Spinal cord (tissue), 10 donors: ENCODE results near the gene TRMT11. TPM values are rescaled to one million over a fixed set of nuclear protein-coding genes. Genes with fewer than 3 reads are reported as not detected.

Source experiments
- DNase-seq, 6 donors: peaks; one replicate each; pipeline versions ENCODE4 v3.0.0 to v3.0.0-alpha.2; 2013 to 2015; ENCODE audit warnings: low spot score in 6 of 6, low read depth in 4 of 6
- H3K27ac ChIP-seq: one replicate; pipeline ENCODE4 v1.5.1; 2013; ENCODE audit warnings: low read depth, low read length, control low read depth
- H3K27me3 ChIP-seq: one replicate; pipeline ENCODE4 v1.6.1; 2013; ENCODE audit warnings: low read length; ENCODE audit not compliant: control insufficient read depth, insufficient read depth
- H3K36me3 ChIP-seq: one replicate; pipeline ENCODE4 v1.6.1; 2013; ENCODE audit warnings: low read length; ENCODE audit not compliant: control insufficient read depth, insufficient read depth
- H3K4me1 ChIP-seq: one replicate; pipeline ENCODE4 v1.6.1; 2013; ENCODE audit warnings: low read length; ENCODE audit not compliant: control insufficient read depth, insufficient read depth
- H3K4me3 ChIP-seq: one replicate; pipeline ENCODE4 v1.5.1; 2013; ENCODE audit warnings: low read depth, low read length, control low read depth
- H3K9me3 ChIP-seq: one replicate; pipeline ENCODE4 v1.6.1; 2013; ENCODE audit warnings: low read length; ENCODE audit not compliant: control insufficient read depth, insufficient read depth
- WGBS: methylation state at CpG from one replicate; pipeline ENCODE4 v1.1.5; 2013; ENCODE audit warnings: missing lambda C conversion rate; ENCODE audit not compliant: insufficient coverage; 5-methylcytosine and 5-hydroxymethylcytosine counted together
- polyA plus RNA-seq, 2 donors: library from polyadenylated mRNA; unstranded; fragments of 120-200 nt; gene quantifications; one replicate each; pipeline ENCODE4 v1.2.1, GENCODE V29; 2013; ENCODE audit not compliant: insufficient read length in 2 of 2
- total RNA-seq, 2 donors: library from RNA; depleted of rRNA in 1 of 2; stranded (reverse); fragments of 120-200 nt in 1 of 2; fragments of >200 nt in 1 of 2; gene quantifications; one replicate each; pipeline versions ENCODE4 v1.2.3 to v1.2.4, GENCODE V29; 2013 to 2014
- donor health status: healthy.

TRMT11 gene
- total and polyA plus RNA-seq, 4 donors: 20.4 to 33.8 (median 25.8) TPM

DNA sequence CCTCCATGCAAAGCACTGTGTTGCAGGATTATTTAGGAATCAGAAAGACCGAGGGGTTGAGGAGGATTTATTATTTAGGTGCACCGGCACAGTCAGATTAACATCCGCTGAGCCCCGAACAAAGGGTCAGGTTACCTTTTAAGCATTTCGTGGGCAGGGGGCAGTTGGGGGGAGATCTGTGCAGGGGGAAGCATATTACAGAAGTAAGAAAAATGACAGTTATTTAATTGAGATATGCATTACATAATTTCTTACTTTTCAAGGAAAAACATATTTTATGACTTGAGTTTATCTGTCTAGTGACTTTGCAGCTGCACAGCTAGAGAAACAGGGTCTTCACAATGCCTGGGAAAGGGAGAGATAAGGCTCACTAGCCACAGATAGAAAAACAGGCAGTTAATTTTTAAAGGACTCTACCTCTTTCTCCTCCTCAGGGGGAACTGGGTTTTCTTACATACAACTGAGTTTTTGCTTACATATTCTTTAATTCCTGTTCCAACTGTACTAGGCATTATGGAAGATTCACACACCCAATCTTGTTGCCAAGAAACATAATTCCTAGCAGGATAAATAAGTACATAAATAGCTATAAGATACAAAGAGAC is 31.5 kb upstream of the TRMT11 start:
- no peak for DNase-seq

DNA sequence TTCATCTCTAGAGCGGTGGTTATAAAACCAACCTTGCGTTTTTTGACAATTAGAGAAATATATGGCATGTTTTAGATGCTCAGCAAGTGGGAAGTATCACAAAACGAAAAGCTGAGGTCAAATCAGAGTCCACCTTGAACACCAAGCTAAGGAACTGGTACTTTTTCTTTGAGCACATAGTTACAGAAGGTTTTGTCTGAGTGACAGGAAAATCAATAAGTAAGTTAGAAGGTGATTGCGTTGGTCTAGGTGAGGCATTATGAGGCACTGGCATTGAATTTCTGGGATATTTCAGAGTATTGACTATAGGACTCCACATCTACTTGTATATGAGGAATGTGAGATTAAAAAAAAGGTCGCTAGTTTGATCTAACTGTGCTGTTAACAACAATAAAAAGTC is 30.4 kb upstream of the TRMT11 start:
- Histone ChIP-seq H3K4me1 (no peaks in the 10 kb centered on the region), H3K4me3 (peak overlapping the region; percentile 99), H3K9me3 (no peaks in the 10 kb centered on the region), H3K36me3 (no peaks in the 10 kb centered on the region), H3K27ac (no peak overlapping the region), H3K27me3 (no peaks in the 10 kb centered on the region)
- no peak for DNase-seq
- 77% methylated on average over 3 of the region's 5 CpGs for WGBS

More for the DNA sequence above, 31.5 kb upstream of the TRMT11 start:
- no peaks in the 10 kb centered on the region for H3K9me3 ChIP-seq
- no peak overlapping the region for H3K4me3 ChIP-seq
- H3K4me1 ChIP-seq: no peaks in the 10 kb centered on the region
- H3K36me3 ChIP-seq: no peaks in the 10 kb centered on the region
- no peak overlapping the region for H3K27ac ChIP-seq
- WGBS: 51% methylated on average over 4 of the region's 5 CpGs
- H3K27me3 ChIP-seq: no peaks in the 10 kb centered on the region

GRCh38 chr6:125956506-125957390 is 29.6 kb upstream of the TRMT11 start, which contains the start of gene HINT3:
Gene HINT3 (plus strand): TSS chr6:125956770. CDS start chr6:125956978, 208 bp downstream.
- peak within 1 kb of the TSS; percentile 97 for H3K27ac ChIP-seq
- no peaks in the 10 kb centered on the region for H3K9me3 ChIP-seq
- under 1% methylated on average over 82 of the region's 82 CpGs for WGBS
- no peaks in the 10 kb centered on the region for H3K36me3 ChIP-seq
- DNase-seq: peak; percentile 96 to 99 (median 98)
- no peaks in the 10 kb centered on the region for H3K4me1 ChIP-seq
- no peaks in the 10 kb centered on the region for H3K27me3 ChIP-seq
- peak within 1 kb of the TSS; percentile 99 for H3K4me3 ChIP-seq

GRCh38 chr6:125957391-125957693 is 29.0 kb upstream of the TRMT11 start:
- no peaks in the 10 kb centered on the region for H3K27me3 ChIP-seq
- no peaks in the 10 kb centered on the region for H3K4me1 ChIP-seq
- H3K9me3 ChIP-seq: no peaks in the 10 kb centered on the region
- WGBS: 0% methylated on average over 1 of the region's 3 CpGs
- no peaks in the 10 kb centered on the region for H3K36me3 ChIP-seq
- H3K27ac ChIP-seq: peak overlapping the region; percentile 97
- peak in 1 of 6 donors; percentile 8 for DNase-seq
- H3K4me3 ChIP-seq: peak overlapping the region; percentile 99

- H3K27ac ChIP-seq: no peak overlapping the region
- peak in 2 of 6 donors; percentile 20 to 61 for DNase-seq
- peak overlapping the region; percentile 99 for H3K4me3 ChIP-seq
- no peaks in the 10 kb centered on the region for H3K36me3 ChIP-seq
- WGBS: 72% methylated on average over 3 of the region's 4 CpGs
- no peaks in the 10 kb centered on the region for H3K9me3 ChIP-seq
- no peaks in the 10 kb centered on the region for H3K27me3 ChIP-seq
- H3K4me1 ChIP-seq: no peaks in the 10 kb centered on the region
Observed at GRCh38 chr6:125957845-125958244, 28.5 kb upstream of the TRMT11 start.

GRCh38 chr6:125959041-125959440 is 27.3 kb upstream of the TRMT11 start:
- DNase-seq: no peak
- Histone ChIP-seq H3K4me1 (no peaks in the 10 kb centered on the region), H3K27ac (no peak overlapping the region), H3K27me3 (no peaks in the 10 kb centered on the region), H3K36me3 (no peaks in the 10 kb centered on the region), H3K9me3 (no peaks in the 10 kb centered on the region), H3K4me3 (no peak overlapping the region)
- 100% methylated on average over 1 of the region's 4 CpGs for WGBS

DNA sequence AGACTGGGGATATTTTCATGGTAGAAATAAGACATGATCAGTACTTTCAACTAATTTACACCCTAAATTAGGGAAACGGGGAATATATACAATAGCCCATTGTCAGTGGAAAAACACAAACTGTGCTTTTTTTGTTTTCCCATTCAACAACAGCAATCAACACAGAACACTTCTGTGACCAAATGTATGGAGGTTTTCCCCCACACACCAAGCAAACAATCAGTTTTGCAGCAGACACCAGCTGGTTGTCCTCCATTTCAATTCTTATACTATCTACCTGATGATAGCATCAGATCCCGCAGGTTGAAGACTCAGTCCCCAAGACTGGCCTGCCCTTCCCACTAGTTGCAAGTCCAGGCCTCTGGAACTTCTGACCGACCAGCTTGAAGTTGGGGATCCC is 25.2 kb upstream of the TRMT11 start:
- no peaks in the 10 kb centered on the region for H3K27me3 ChIP-seq
- no peaks in the 10 kb centered on the region for H3K9me3 ChIP-seq
- DNase-seq: no peak
- no peak overlapping the region for H3K27ac ChIP-seq
- H3K4me3 ChIP-seq: no peak overlapping the region
- no peaks in the 10 kb centered on the region for H3K4me1 ChIP-seq
- 100% methylated on average over 1 of the region's 3 CpGs for WGBS
- no peaks in the 10 kb centered on the region for H3K36me3 ChIP-seq

DNA sequence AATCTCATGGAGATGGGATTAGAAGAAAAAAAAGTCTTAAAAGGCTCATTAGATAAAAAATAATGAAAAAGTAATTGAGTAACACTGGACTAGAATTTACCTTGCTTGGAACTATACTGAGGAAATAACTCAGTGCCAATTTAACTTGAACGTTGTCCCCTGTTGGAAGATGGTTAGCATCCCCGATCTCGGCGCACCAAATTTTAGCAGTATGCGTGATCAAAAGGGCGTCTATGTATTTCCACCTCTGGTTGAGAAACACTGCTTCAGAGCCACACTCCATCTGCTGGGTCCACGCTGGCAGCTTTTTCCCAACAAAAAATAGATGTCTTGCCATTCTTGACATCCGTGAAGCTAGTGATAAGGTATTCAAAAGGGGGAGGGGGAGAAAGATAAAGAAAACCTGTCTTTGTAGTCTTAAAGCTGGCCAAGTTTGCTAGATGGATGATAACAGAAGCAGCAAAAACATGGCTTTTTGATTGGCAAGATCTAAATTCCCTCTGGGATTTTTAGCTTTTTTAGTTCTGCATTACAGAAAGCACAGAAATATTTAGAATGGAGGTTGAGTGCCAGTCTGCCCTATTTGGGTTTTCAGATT is 23.3 kb upstream of the TRMT11 start:
- no peaks in the 10 kb centered on the region for H3K4me1 ChIP-seq
- H3K9me3 ChIP-seq: no peaks in the 10 kb centered on the region
- 91% methylated on average over 7 of the region's 8 CpGs for WGBS
- H3K4me3 ChIP-seq: no peak overlapping the region
- no peaks in the 10 kb centered on the region for H3K36me3 ChIP-seq
- H3K27ac ChIP-seq: no peak overlapping the region
- H3K27me3 ChIP-seq: no peaks in the 10 kb centered on the region
- no peak for DNase-seq

GRCh38 chr6:125963817-125964216 is 22.5 kb upstream of the TRMT11 start:
- H3K9me3 ChIP-seq: no peaks in the 10 kb centered on the region
- no peaks in the 10 kb centered on the region for H3K27me3 ChIP-seq
- DNase-seq: no peak
- no peak overlapping the region for H3K4me3 ChIP-seq
- no CpG with 5 or more reads among the region's 2 CpGs for WGBS
- no peaks in the 10 kb centered on the region for H3K4me1 ChIP-seq
- H3K36me3 ChIP-seq: no peaks in the 10 kb centered on the region
- no peak overlapping the region for H3K27ac ChIP-seq
